Liver (tissue), 3 donors: ENCODE data around the gene CDK8.

Source experiments
- CTCF ChIP-seq: fragments of 150-350 bp; IDR thresholded peaks from 2 replicates; pipeline ENCODE4 v1.5.1; 2017; ENCODE audit warnings: improper control_type of control experiment, low read depth, low read length; ENCODE audit not compliant: missing input control
- JUND ChIP-seq, 2 donors: IDR thresholded peaks; 2 replicates each; pipeline ENCODE4 v1.6.1; 2016; ENCODE audit warnings: antibody characterized with exemption in 2 of 2
- MAX ChIP-seq: IDR thresholded peaks from 2 replicates; pipeline ENCODE4 v1.6.1; 2016; ENCODE audit warnings: antibody characterized with exemption
- RAD21 ChIP-seq, 2 donors: IDR thresholded peaks; 2 replicates each; pipeline ENCODE4 v1.6.1; 2016; ENCODE audit warnings: antibody characterized with exemption in 2 of 2, mild to moderate bottlenecking in 2 of 2
- RXRA ChIP-seq, 2 donors: IDR thresholded peaks; 2 replicates each; pipeline ENCODE4 v1.6.1; 2017 to 2018; ENCODE audit warnings: antibody characterized with exemption in 2 of 2, mild to moderate bottlenecking in 1 of 2
- TAF1 ChIP-seq: conservative IDR thresholded peaks from 2 replicates; pipeline ENCODE4 v1.6.1; 2016; ENCODE audit warnings: antibody characterized with exemption, mild to moderate bottlenecking
- YY1 ChIP-seq: IDR thresholded peaks from 2 replicates; pipeline ENCODE4 v1.6.1; 2016; ENCODE audit warnings: antibody characterized with exemption, mild to moderate bottlenecking
- TF ChIP-seq, protein P1 (sequence below): IDR thresholded peaks from 2 replicates; pipeline ENCODE4 v1.6.1; 2016; ENCODE audit warnings: antibody characterized with exemption, mild to moderate bottlenecking
- TF ChIP-seq, protein P2 (sequence below): IDR thresholded peaks from 2 replicates; pipeline ENCODE4 v1.6.1; 2016; ENCODE audit warnings: antibody characterized with exemption
- donor health status: healthy.
- donor health status: healthy.

GRCh38 chr13:26435646-26436045 is 181.7 kb downstream of the CDK8 start:
- TF ChIP-seq CTCF = no peak
- no peak for TF ChIP-seq YY1
- TF ChIP-seq TAF1 = no peak
- TF ChIP-seq MAX = no peak
- TF ChIP-seq, protein P1, sequence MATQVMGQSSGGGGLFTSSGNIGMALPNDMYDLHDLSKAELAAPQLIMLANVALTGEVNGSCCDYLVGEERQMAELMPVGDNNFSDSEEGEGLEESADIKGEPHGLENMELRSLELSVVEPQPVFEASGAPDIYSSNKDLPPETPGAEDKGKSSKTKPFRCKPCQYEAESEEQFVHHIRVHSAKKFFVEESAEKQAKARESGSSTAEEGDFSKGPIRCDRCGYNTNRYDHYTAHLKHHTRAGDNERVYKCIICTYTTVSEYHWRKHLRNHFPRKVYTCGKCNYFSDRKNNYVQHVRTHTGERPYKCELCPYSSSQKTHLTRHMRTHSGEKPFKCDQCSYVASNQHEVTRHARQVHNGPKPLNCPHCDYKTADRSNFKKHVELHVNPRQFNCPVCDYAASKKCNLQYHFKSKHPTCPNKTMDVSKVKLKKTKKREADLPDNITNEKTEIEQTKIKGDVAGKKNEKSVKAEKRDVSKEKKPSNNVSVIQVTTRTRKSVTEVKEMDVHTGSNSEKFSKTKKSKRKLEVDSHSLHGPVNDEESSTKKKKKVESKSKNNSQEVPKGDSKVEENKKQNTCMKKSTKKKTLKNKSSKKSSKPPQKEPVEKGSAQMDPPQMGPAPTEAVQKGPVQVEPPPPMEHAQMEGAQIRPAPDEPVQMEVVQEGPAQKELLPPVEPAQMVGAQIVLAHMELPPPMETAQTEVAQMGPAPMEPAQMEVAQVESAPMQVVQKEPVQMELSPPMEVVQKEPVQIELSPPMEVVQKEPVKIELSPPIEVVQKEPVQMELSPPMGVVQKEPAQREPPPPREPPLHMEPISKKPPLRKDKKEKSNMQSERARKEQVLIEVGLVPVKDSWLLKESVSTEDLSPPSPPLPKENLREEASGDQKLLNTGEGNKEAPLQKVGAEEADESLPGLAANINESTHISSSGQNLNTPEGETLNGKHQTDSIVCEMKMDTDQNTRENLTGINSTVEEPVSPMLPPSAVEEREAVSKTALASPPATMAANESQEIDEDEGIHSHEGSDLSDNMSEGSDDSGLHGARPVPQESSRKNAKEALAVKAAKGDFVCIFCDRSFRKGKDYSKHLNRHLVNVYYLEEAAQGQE = no peak
- TF ChIP-seq RXRA (IDR thresholded peaks at IDR 0.05) = no peak
- no peak for TF ChIP-seq RAD21 (IDR thresholded peaks at IDR 0.05)
- TF ChIP-seq, protein P2, sequence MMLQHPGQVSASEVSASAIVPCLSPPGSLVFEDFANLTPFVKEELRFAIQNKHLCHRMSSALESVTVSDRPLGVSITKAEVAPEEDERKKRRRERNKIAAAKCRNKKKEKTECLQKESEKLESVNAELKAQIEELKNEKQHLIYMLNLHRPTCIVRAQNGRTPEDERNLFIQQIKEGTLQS = no peak
- no peak for TF ChIP-seq JUND (IDR thresholded peaks at IDR 0.05)
